NB4 (cell line): ENCODE measurements around the gene GGTA1.

Experiments used
- MYC ChIP-seq: IDR thresholded peaks from 2 replicates; pipeline ENCODE4 v1.6.1; 2011; ENCODE audit warnings: low read depth, low read length
- POLR2A ChIP-seq: IDR thresholded peaks from 2 replicates; pipeline ENCODE4 v1.6.1; 2011; ENCODE audit warnings: mild to moderate bottlenecking; ENCODE audit not compliant: insufficient read length; ENCODE audit errors: extremely low read depth
- TF ChIP-seq, protein P1 (sequence below): IDR thresholded peaks from one replicate; pipeline ENCODE4 v1.5.1; 2012; ENCODE audit warnings: low read depth, low read length
- TF ChIP-seq, protein P2 (sequence below): IDR thresholded peaks from 2 replicates; pipeline ENCODE4 v1.6.1; 2011; ENCODE audit warnings: low read depth, low read length

- TF ChIP-seq, protein P1, sequence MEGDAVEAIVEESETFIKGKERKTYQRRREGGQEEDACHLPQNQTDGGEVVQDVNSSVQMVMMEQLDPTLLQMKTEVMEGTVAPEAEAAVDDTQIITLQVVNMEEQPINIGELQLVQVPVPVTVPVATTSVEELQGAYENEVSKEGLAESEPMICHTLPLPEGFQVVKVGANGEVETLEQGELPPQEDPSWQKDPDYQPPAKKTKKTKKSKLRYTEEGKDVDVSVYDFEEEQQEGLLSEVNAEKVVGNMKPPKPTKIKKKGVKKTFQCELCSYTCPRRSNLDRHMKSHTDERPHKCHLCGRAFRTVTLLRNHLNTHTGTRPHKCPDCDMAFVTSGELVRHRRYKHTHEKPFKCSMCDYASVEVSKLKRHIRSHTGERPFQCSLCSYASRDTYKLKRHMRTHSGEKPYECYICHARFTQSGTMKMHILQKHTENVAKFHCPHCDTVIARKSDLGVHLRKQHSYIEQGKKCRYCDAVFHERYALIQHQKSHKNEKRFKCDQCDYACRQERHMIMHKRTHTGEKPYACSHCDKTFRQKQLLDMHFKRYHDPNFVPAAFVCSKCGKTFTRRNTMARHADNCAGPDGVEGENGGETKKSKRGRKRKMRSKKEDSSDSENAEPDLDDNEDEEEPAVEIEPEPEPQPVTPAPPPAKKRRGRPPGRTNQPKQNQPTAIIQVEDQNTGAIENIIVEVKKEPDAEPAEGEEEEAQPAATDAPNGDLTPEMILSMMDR, result no peak
- TF ChIP-seq, protein P2, sequence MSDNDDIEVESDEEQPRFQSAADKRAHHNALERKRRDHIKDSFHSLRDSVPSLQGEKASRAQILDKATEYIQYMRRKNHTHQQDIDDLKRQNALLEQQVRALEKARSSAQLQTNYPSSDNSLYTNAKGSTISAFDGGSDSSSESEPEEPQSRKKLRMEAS, result no peak
- no peak for TF ChIP-seq POLR2A
- no peak for TF ChIP-seq MYC
Measured at GRCh38 chr9:121548666-121549065, 49.0 kb upstream of the GGTA1 start.
